GM12874 (cell line): ENCODE measurements around the gene GRM4.

Experiments used
- TF ChIP-seq, protein P1 (sequence below): IDR thresholded peaks from 2 replicates; pipeline ENCODE4 v1.5.1; 2011; ENCODE audit warnings: low read depth, mild to moderate bottlenecking, control low read depth, low read length, moderate library complexity; ENCODE audit not compliant: insufficient read depth

GRM4 gene

DNA sequence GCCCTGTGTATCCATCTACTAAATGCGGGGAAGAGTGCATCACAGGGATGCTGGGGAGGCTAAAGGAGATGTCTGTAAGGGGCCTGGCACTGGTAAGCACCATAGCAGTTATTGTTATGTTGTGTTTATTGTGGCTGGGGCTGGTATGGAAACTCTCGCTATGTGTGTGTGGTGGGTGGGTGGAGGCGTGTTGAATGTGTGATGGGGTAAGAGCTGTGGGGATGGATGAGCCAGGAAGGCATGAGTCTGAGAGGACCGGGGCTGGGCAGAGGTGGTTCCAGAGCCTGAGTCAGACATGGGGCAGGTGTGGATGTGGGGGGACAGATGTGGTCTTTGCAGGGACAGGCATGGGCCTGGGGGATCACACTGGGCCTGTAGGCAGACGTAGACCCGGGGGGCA lies 88.1 kb downstream of the GRM4 start:
- TF ChIP-seq, protein P1, sequence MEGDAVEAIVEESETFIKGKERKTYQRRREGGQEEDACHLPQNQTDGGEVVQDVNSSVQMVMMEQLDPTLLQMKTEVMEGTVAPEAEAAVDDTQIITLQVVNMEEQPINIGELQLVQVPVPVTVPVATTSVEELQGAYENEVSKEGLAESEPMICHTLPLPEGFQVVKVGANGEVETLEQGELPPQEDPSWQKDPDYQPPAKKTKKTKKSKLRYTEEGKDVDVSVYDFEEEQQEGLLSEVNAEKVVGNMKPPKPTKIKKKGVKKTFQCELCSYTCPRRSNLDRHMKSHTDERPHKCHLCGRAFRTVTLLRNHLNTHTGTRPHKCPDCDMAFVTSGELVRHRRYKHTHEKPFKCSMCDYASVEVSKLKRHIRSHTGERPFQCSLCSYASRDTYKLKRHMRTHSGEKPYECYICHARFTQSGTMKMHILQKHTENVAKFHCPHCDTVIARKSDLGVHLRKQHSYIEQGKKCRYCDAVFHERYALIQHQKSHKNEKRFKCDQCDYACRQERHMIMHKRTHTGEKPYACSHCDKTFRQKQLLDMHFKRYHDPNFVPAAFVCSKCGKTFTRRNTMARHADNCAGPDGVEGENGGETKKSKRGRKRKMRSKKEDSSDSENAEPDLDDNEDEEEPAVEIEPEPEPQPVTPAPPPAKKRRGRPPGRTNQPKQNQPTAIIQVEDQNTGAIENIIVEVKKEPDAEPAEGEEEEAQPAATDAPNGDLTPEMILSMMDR, result no peak

DNA sequence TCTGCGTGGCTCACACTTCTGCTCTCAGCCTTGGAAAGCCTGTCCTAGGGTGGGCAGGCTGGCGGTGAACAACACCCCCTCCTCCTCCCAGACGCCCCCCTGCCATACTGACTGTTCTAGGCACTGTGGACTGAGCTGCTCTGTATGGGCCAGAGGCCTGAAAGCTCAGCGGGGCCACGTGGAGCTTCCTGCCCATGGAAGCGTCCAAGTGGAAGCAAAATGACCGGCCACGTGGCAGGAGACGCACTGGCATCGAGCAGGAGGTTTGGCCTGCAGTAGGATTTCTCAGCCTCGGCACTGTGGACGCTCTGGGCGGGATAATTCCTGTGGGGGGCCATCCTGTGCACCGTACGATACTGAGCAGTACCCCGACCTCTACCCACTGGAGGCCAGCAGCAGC lies 88.7 kb downstream of the GRM4 start:
- TF ChIP-seq, protein P1, result no peak

DNA sequence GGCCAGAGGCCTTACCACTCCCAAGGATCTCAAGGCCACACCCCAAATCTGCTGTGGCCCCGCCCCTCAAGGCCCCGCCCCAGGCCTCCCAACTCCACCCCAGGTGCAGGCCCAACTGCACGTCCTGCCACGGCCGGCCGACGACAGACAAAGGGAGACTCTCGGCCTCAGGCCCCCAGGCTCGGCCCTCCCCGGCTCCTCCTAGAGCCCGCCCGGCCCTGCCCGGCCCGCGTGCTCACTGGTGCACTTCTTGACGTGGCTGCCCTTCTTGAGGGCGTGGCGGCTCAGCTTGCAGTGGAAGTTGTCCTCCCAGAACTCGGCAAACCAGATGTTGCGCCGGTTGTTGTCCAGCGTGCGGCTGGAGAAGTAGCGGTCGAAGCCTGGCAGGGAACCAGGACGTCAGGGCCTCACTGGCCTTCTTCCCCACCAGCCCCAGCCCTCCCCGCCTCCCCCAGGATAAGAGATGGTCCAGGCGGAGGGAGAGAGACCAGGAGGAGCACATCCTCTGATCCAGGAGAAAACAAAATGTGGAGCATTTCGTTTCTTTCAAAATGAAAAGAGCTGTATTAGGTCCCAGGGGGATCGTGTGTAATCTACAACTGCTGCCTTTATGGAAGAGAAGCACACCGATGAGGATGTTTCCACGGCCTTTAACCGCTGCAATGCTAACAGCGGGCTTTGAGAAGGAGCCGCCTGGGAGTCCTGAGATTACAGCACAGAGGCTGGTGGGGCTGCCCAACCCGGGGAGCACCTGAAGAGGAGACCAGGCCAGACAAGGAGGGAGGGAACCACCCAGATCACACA lies 89.4 kb downstream of the GRM4 start:
- TF ChIP-seq, protein P1, result no peak

DNA sequence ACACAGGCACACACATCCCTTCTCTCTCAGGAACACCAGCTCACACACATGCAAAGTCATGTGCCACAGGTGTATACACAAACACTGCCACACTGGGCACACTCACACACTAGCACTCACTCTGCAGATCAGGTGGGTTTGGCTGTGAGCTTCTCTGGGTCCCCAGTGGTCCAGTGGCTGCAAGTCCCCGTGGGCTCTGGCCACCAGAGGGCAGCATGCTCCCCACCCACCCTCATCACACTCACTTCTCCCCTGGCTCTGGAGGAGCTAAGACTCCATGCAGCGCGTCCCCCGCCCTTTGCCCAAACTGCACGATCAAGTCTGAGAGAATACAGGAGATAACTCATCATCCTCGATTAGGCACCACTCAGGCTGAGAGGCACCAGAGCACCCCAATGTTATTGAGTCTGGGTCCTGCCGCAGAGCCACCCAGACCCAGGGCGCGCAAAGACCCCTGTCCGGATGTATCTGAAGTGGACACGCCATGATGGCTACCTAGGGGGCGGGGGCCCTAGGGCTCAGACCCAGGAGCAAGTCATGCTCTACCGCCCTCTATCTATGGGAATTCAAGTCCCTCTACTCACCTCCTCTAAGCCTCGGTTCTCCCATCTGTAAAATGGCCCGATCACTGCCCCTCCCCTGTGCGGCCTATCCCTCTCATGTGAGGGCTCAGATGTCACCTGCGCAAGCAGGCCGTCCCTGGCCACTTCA lies 90.5 kb downstream of the GRM4 start:
- TF ChIP-seq, protein P1, result peak; percentile 92

DNA sequence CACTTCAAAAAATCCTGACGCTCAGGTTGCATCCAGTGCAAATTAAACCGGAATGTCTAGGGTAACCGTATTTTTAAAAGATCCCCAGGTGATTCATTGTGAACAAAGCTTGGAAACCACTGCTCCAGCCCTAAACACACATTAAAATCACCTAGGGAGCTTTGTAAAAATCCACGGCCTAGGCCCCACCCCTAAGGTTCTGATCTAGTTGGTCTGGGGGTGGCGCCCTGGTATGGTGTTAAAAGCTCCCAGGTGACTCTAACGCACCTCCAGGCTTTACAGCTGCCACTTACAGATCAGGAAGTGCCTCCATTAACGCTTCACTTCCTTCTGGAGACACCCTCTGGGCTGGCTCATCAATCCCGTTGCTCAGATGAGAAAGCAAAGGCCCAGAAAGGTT lies 92.2 kb downstream of the GRM4 start:
- TF ChIP-seq, protein P1, result no peak

DNA sequence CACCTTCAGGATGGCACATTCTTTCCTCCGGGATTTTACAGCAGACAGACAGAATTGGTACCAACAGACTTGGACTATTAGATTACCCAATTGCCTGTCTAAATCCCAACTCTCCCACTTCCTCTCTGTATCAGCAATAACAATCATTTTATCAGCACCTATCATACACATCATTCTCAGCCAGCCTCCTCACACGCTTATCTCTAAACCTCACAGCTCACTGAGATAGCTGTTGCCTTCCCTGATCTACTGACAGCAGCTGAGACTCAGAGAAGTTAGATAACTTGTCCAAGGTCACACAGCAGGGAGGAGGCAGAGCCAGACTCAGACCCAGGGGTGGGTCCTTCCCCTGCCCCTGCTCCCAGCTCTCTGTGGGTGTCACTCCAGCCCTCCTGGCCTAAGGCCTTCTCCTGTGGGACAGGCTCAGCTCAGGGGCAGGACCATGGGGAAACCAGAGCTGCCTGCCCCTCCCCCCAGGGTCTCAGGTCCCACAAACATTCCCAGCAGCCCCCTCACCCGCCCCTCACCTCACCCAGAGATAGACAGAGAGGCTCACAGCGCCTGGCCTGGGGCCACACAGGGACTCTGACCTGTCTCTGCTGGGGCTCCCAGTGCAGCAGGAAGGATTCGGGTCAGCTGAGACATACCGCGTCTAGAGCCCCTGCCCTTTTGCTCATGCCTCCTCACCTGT lies 92.8 kb downstream of the GRM4 start:
- TF ChIP-seq, protein P1, result no peak
